ENCODE results near the gene SCN11A.

The SCN11A gene

GRCh38 chr3:39051649-39052561 lies at the start of gene SCN11A, which contains the start of gene WDR48:
TSS of gene SCN11A (minus strand) at chr3:39051944. CDS start at chr3:38950362, 101,582 bp downstream.
TSS of gene WDR48 (plus strand) at chr3:39052016. CDS start at chr3:39052026, 10 bp downstream.
- in situ Hi-C loops (cut with MboI; ENCODE audit: low sequenced_read_pairs), result no loop called here

- in situ Hi-C loops (cut with MboI; ENCODE audit: low sequenced_read_pairs), result no loop called here
Observed at GRCh38 chr3:39101022-39101689, 49.4 kb upstream of the SCN11A start.

GRCh38 chr3:39100500-39100886 lies 48.7 kb upstream of the SCN11A start:
- in situ Hi-C loops (cut with MboI; ENCODE audit: low sequenced_read_pairs), result no loop called here

GRCh38 chr3:39099738-39100499 lies 48.2 kb upstream of the SCN11A start:
- in situ Hi-C loops (cut with MboI; ENCODE audit: low sequenced_read_pairs), result loop anchor here (25.0 kb wide), 1 partner anchor 187 kb away; the partner anchor contains the start of gene CX3CR1

GRCh38 chr3:39099242-39099641 lies 47.5 kb upstream of the SCN11A start:
- in situ Hi-C loops (cut with MboI; ENCODE audit: low sequenced_read_pairs), result loop anchor here (25.0 kb wide), 1 partner anchor 188 kb away; the partner anchor contains the start of gene CX3CR1

DNA sequence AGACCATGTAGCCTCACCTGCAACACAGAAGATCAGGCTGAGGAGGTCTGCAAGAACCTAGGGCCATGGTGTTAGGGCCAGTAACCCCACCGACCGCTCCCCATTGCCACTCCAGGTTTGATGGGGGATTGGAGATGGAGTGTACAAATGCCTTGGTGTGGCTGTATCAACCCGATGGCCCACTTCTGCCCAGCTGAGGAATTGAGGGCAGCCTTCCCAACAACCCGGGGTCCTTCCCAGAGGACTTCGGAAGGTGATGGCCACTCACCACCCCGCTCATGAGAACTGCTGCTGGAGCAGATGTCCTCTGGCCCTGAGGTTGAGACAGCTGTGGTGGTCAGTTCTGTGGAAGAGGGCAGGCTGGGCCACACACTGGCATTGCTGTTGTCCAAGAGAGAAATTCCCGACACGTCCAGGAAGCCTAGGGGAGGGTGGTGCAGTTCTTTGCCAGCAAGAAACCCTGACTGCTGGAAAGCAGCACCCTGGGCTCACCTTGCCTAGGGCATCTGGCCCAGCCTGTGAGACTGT lies 46.8 kb upstream of the SCN11A start:
- in situ Hi-C loops (cut with MboI; ENCODE audit: low sequenced_read_pairs), result loop anchor here (25.0 kb wide), 1 partner anchor 189 kb away; the partner anchor contains the start of gene CX3CR1

DNA sequence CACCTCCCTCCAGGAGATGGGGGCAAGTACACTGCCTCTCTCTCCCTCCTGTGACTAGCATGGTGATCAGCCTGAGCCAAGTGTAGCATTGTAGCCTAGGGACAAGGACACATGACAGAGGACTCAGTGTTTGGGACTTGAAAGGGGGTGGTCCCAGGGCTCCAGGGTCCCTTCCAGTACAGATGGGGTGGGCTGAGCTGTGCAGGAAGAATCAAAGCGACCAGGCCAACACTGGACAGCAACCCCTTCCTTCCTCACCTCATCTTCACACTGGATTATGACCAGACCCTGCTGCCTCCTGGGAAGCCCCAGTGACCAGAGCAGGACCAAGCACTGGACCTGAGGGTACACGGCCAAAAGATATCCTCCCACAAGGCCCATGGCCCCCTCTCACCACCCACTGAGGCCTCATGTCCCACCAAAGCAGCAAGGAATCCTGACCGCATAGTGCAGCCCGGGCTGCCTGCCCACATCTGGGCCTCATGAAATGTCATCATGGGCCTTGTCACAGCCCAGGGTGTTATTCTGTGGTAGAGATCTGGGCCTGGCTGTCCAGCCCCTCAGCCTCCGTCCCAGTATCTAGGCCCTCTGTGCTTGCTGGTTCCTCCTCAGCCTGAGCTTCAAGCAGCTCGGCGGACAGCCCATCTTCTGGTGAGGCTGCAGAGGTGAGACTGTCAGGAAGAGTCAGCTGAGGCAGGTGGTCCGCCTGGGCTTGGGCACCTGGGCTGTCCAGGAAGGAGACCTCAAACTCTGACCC lies 46.1 kb upstream of the SCN11A start:
- in situ Hi-C loops (cut with MboI; ENCODE audit: low sequenced_read_pairs), result loop anchor here (25.0 kb wide), 1 partner anchor 189 kb away; the partner anchor contains the start of gene CX3CR1

DNA sequence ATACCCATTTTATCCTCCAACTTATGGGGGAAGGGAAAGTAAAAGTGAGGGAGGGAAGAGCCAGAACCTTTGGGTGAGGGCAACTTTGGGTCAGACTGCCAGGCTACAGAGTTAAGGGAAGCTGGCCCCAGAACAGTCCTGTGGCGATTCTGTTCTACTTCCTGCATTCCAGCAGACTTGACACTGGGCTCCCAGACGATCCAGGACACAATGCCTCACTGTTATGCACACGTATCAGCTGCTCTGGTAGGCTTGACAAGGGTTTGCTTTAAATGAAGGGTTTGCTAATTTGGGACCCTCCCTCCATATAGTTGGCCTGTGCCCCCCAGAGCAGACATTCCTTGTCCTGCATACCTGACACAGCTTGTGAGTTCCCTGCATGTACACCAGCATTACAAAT lies 45.0 kb upstream of the SCN11A start:
- in situ Hi-C loops (cut with MboI; ENCODE audit: low sequenced_read_pairs), result loop anchor here (25.0 kb wide), 1 partner anchor 191 kb away; the partner anchor contains the start of gene CX3CR1

DNA sequence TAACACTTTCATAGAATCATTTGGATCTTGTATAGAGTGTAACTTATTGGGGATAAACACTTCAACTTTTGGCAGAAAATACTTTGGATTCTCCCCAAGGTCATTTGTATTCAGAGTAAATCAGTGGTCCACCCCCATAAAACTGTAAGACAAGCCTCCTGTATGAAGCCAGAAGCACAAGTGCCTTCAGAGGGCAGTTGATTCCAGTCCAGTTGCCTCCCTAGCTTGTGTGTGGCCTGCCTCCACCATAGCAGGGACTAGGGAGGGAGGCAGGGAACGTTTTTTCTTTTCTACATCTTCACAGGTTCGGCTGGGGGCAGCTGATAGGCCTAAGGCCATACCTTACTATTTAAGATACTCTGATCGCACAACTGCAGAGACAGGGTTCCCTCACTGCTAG lies 44.0 kb upstream of the SCN11A start:
- in situ Hi-C loops (cut with MboI; ENCODE audit: low sequenced_read_pairs), result loop anchor here (25.0 kb wide), 1 partner anchor 192 kb away; the partner anchor contains the start of gene CX3CR1

- in situ Hi-C loops (cut with MboI; ENCODE audit: low sequenced_read_pairs), result loop anchor here (25.0 kb wide), 1 partner anchor 192 kb away; the partner anchor contains the start of gene CX3CR1
Observed at GRCh38 chr3:39094851-39095677, 43.3 kb upstream of the SCN11A start.

DNA sequence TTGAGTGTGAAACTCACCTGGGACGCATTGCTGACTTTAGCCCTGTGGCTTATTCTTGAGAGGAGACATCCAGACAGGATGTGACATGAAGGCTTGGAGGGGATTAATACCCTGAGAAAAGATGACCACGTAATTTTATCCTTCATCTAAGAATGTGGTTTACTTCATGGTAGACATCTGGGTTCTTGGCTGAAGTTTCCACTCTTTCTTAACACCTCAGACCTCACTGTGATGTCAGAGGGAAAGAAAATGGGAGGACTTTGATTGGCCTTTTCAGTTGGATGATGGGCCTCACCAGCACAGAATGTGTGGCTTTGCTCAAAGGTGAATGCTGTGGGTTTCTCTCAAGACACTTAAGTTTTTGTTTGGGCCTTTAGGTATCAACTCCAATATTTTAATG lies 39.2 kb upstream of the SCN11A start:
- in situ Hi-C loops (cut with MboI; ENCODE audit: low sequenced_read_pairs), result loop anchor here (25.0 kb wide), 1 partner anchor 196 kb away; the partner anchor contains the start of gene CX3CR1

- in situ Hi-C loops (cut with MboI; ENCODE audit: low sequenced_read_pairs), result loop anchor here (25.0 kb wide), 1 partner anchor 198 kb away; the partner anchor contains the start of gene CX3CR1
Observed at GRCh38 chr3:39088889-39089288, 37.1 kb upstream of the SCN11A start.

DNA sequence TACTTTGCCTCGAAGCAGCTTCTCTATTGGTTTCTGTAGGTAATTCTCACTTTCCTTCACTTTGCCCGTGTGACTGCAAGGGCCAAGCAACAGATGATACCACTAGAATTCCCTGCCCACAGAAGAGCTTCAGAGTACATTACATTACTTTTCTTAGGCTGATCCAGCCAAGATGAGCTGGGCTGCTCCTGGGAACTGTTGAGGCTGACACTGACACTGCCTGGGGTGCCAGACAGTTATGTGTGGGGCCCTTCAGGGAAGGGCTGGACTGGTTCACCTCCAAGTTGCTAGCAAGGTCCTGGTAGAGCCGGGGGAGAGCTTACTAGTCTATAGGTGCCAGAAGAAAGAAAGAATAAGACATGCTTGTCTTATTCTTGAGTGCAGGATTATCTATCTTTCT lies 36.7 kb upstream of the SCN11A start:
- in situ Hi-C loops (cut with MboI; ENCODE audit: low sequenced_read_pairs), result loop anchor here (25.0 kb wide), 1 partner anchor 199 kb away; the partner anchor contains the start of gene CX3CR1

GRCh38 chr3:39086144-39086543 lies 34.4 kb upstream of the SCN11A start:
- in situ Hi-C loops (cut with MboI; ENCODE audit: low sequenced_read_pairs), result loop anchor here (25.0 kb wide), 1 partner anchor 201 kb away; the partner anchor contains the start of gene CX3CR1

GRCh38 chr3:39082666-39083313 lies 31.0 kb upstream of the SCN11A start:
- in situ Hi-C loops (cut with MboI; ENCODE audit: low sequenced_read_pairs), result loop anchor here (25.0 kb wide), 1 partner anchor 205 kb away; the partner anchor contains the start of gene CX3CR1

- in situ Hi-C loops (cut with MboI; ENCODE audit: low sequenced_read_pairs), result loop anchor here (25.0 kb wide), 1 partner anchor 207 kb away; the partner anchor contains the start of gene CX3CR1
Observed at GRCh38 chr3:39080026-39080425, 28.3 kb upstream of the SCN11A start.

GRCh38 chr3:39079530-39079929 lies 27.8 kb upstream of the SCN11A start:
- in situ Hi-C loops (cut with MboI; ENCODE audit: low sequenced_read_pairs), result loop anchor here (25.0 kb wide), 1 partner anchor 208 kb away; the partner anchor contains the start of gene CX3CR1

Measured in HL-60/S4 (cell line).